ENCODE data around the gene BPIFB4.
"Not testable (repeated sequence)": the region's sequence is repeated elsewhere in the genome, so short reads cannot be mapped to it uniquely, and the experiment has no call there.

BPIFB4 gene

GRCh38 chr20:33079259-33079658 lies at the start of gene BPIFB4:
Gene BPIFB4, plus strand, starts transcription at chr20:33079643. Its CDS starts 1,884 bp downstream, at chr20:33081527.
- no peak for DNase-seq (ENCODE audit: low spot score)

GRCh38 chr20:33030076-33030475 lies 49.4 kb upstream of the BPIFB4 start:
- no peak for DNase-seq (ENCODE audit: low spot score)

GRCh38 chr20:33030569-33030968 lies 48.9 kb upstream of the BPIFB4 start:
- no peak for DNase-seq (ENCODE audit: low spot score)

GRCh38 chr20:33031531-33031930 lies 47.9 kb upstream of the BPIFB4 start, which contains the start of gene BPIFB6:
Gene BPIFB6, plus strand, starts transcription at chr20:33031648. Its CDS starts 0 bp downstream, at chr20:33031648.
- no peak for DNase-seq (ENCODE audit: low spot score)

GRCh38 chr20:33032555-33032954 lies 46.9 kb upstream of the BPIFB4 start:
- DNase-seq (ENCODE audit: low spot score): no peak

DNA sequence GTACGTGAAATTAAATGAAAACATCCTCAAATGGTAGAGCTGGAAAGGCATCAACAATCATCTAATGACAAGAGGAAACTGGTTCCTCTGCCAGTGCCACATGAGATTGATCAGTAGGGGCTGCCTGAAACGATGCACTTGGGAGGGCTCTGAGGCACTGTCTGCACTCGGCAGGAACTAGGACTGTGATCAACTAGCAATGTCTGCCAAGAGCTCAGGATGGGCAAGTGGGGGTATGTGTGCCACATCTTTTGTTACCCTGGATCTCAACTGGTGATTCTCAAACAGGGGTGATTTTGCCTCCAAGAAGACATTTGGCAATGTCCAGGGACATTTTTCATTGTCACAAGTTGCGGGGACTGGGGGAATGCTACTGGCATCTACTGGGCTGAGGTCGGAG lies 46.1 kb upstream of the BPIFB4 start:
- DNase-seq (ENCODE audit: low spot score): no peak

DNA sequence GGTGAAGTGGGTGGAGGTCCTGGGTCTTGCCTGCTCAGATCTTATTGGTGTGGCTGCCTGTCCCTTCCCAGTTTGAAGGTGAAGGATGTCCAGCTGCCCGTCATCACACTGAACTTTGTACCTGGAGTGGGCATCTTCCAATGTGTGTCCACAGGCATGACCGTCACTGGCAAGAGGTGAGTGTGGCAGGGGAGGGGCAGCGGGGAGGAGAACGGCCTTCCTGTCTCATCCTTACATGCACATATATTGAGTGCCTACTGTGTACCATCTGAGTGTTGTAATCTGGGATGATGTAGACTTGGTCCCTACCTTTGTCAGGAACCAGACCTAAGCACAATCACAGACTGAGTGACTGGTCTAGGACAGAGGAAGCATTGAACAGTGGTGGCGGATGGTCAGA lies 45.3 kb upstream of the BPIFB4 start:
- DNase-seq (ENCODE audit: low spot score): no peak

GRCh38 chr20:33034901-33035492 lies 44.4 kb upstream of the BPIFB4 start:
- DNase-seq (ENCODE audit: low spot score): no peak

DNA sequence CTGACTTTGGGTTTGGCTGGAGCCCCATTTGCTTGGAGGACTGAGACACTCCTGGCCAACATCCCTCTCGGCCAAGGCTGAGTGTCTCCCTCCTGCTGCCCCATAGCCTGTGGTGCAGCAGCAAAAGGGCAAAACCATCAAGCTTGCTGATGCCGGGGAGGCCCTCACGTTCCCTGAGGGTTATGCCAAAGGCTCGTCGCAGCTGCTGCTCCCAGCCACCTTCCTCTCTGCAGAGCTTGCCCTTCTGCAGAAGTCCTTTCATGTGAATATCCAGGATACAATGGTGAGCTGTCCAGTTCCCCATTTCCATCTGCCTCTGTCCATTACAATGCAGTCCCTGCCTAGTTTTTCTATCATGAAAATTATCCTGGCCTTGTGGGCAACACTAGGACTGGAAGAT lies 42.0 kb upstream of the BPIFB4 start:
- no peak for DNase-seq (ENCODE audit: low spot score)

DNA sequence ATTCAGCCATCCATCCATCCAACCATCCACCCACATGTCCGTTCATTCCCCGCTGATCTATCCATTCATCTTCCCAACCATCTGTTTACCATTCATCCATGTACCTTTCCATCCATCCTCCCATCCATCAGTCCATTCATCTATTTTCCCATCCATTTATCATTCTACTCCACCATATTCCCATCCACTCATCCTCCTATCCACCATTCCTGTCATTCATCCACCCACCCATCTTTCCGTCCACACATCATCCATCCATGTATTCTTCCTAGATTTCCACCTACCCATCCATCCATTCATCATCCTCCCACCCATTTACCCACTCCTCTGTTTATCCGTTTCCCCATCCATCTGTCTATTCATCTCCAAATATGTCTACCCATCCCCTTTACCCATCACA lies 41.2 kb upstream of the BPIFB4 start:
- DNase-seq (ENCODE audit: low spot score): no peak

DNA sequence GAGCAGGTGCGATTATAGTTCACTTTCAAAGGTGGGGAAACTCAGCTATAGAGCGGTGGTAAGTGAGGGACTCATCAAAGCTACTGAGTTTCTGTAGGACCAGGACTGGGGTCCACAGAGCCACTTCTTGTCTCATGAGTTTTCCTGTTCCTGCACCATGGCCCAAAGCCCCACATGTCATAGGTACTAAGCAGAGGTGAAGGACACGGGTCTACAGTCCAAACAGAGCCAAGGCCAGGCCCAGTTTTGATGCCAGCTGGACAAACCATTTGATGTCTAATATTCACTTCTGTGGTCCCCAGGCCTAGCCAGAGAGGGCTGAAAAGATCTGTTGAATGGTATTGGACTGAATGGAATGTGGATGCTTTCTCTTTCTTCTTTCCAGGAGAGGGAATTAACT lies 37.0 kb upstream of the BPIFB4 start:
- no peak for DNase-seq (ENCODE audit: low spot score)

GRCh38 chr20:33042983-33043730 lies 36.3 kb upstream of the BPIFB4 start:
- no peak for DNase-seq (ENCODE audit: low spot score)

DNA sequence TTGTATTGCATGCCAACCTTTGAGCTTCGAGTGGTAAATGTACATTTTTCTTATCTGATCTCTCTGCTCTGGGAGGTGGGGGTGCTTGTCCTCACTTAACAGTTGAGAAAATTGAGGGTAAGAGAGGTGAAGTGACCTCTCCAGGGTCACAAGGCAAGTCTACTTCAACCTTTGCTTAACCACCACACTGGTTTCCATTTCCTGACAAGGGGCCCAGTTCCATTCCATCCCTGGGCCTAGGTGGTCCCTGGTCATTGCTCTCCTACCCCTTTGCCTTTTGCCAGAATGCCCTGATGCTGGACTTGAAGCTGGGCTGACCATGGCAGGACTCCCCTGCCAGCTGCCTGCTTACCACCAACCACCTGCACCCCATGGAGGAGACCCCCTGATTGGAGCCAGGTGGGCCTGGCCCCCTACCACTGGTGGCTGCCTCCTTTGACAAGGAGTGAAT lies 35.7 kb upstream of the BPIFB4 start:
- DNase-seq (ENCODE audit: low spot score): no peak

- not testable (repeated sequence) for DNase-seq (ENCODE audit: low spot score)
Observed at GRCh38 chr20:33045129-33045721, 34.2 kb upstream of the BPIFB4 start.

DNA sequence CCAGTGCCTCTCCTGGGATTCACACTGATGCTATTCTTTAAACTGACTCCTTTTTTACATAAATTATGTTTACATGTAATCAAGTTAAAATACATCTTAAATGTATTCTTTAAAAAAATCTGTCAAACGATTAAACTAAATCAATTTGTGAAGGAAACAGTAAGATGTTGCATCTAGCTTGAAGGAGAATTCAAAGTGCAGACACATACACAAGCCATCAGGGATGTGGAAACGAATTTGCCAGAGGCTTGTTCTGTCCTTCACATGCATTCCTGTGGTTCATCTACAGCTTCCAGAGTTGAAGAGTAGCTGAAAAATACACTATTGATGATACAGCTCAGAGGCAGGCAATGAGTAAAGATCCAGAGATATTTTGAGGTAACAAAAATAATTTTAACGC lies 33.0 kb upstream of the BPIFB4 start:
- no peak for DNase-seq (ENCODE audit: low spot score)

DNA sequence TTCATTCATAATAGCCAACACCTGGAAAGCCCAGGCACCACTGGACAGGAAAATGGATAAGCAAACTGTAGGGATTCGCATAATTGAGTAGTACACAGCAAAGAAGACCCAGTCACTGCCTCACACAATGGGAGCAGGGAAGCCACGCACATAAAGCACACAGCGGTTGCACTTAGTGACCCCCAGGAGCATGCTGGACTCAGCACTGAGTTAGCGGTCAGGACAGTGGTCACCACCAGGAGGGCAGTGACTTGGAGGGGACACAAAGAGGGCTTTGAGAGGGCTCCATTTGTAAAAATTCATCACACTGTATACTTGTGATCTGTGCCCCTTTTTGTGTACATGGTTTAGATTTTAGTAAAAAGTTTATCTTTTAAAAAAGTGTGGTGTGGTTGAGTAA lies 28.1 kb upstream of the BPIFB4 start:
- DNase-seq (ENCODE audit: low spot score): no peak

DNA sequence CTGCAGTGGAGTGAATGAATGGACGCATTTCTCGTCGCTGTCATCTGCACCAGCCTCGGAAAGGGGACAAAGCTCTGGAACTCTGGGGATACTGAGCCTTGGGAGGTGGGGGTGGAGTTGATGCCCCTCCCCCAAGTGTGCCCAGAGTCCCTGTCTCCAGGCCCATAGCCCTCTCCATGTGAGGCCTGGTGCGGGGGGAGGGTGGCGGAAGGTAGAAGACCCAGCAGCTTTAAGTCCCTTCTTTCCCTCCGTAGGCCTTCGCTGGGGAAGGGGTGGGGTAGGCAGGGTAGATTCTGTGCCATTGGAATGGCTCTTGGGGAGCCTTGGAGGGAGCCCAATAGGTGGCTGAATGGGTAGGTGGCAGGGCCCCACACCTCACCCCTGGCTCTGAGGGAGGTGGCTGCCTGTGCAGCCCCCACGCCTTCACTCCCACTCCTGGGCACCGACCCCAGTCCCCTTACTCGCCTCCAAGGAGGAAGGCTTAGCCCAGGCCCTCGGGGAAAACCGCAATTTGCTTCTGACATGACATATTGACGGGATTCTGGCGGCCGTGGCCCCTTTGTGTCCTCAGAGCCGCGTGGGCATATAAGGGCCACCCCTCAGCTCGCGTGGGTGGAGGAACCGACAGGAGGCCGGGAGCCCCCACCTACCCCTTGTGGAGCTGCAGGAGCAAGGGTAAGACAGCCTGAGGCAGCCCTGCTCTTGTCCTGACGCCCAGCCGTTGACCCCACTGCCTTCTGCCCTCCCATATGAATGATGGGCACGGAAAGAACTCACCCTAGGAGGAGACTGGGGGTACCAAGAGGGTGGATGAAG lies 25.9 kb upstream of the BPIFB4 start, which contains the start of gene BPIFB3:
TSS of gene BPIFB3 (plus strand) at position 613 of the 816 bp plus-strand sequence. CDS start 1,533 bp downstream, outside the sequence.
- no peak for DNase-seq (ENCODE audit: low spot score)

- DNase-seq (ENCODE audit: low spot score): no peak
Observed at GRCh38 chr20:33054381-33054780, 25.1 kb upstream of the BPIFB4 start.

- DNase-seq (ENCODE audit: low spot score): no peak
Observed at GRCh38 chr20:33054791-33055190, 24.7 kb upstream of the BPIFB4 start.

DNA sequence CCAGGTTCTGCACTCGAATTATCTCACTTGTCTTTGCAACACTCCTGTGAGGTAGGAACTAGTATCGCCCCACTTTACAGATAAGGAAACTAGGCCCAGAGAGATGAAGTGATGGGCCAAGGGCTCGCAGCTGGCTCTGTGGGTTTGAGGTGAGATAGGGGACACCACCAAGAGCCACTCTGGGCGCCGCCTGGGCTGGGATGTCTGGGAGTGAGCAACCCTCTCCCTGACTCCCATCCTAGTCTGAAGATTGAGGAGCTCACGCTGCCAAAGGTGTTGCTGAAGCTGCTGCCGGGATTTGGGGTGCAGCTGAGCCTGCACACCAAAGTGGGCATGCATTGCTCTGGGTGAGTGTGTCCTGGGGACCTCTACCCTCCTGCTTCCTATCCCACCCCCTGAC lies 20.3 kb upstream of the BPIFB4 start:
- no peak for DNase-seq (ENCODE audit: low spot score)

- DNase-seq (ENCODE audit: low spot score): no peak
Observed at GRCh38 chr20:33059741-33060390, 19.6 kb upstream of the BPIFB4 start.

- no peak for DNase-seq (ENCODE audit: low spot score)
Observed at GRCh38 chr20:33061658-33062028, 17.8 kb upstream of the BPIFB4 start.

All from CD4-positive, alpha-beta T cell treated with Interleukin-2 at 100 ng/mL for 4 hours (primary cell).